Measurements from ENCODE around the gene CACNA1S. TPM values are rescaled to one million over a fixed set of nuclear protein-coding genes. Genes with fewer than 3 reads are reported as not detected.

The CACNA1S gene
- total RNA-seq, 1 donor from 2014 or later = 0.11 TPM

GRCh38 chr1:201015551-201016091, 96.6 kb downstream of the CACNA1S start:
- no peaks in the 10 kb centered on the region for H3K36me3 ChIP-seq
- peaks cover 46% of the 10 kb centered on the region for H3K4me1 ChIP-seq
- H3K27ac Mint-ChIP-seq = peak overlapping the region; percentile 82
- peaks cover 8% of the 10 kb centered on the region for H3K27me3 Mint-ChIP-seq (ENCODE audit: insufficient read depth, low read depth)
- peaks cover 67% of the 10 kb centered on the region for H3K4me1 Mint-ChIP-seq
- H3K4me2 ChIP-seq = no peak overlapping the region
- no peaks in the 10 kb centered on the region for H3K9me3 ChIP-seq (ENCODE audit: low read depth)
- H2AFZ ChIP-seq (replicated peaks) = no peak overlapping the region
- no peak for DNase-seq (ENCODE audit: low spot score)
- H3K9me3 Mint-ChIP-seq = no peaks in the 10 kb centered on the region
- H3K27me3 ChIP-seq = no peaks in the 10 kb centered on the region
- no peak overlapping the region for H3K27ac ChIP-seq
- no peak overlapping the region for H3K9ac ChIP-seq
- H3K4me3 Mint-ChIP-seq = peak overlapping the region; percentile 25
- H4K20me1 ChIP-seq (ENCODE audit: low read depth) = peaks cover 52% of the 10 kb centered on the region
- H3K79me2 ChIP-seq (ENCODE audit: low read depth) = peaks cover 24% of the 10 kb centered on the region
- peaks cover 24% of the 10 kb centered on the region for H3F3A ChIP-seq (ENCODE audit: low read depth)
- no peak overlapping the region for H3K4me3 ChIP-seq
- H3K36me3 Mint-ChIP-seq = no peaks in the 10 kb centered on the region
- TF ChIP-seq EZH2phosphoT487 (IDR thresholded peaks at IDR 0.05) = no peak
- TF ChIP-seq EZH2 (IDR thresholded peaks at IDR 0.05) = no peak
- TF ChIP-seq CTCF (IDR thresholded peaks at IDR 0.05) = no peak

GRCh38 chr1:201014816-201015200, 97.4 kb downstream of the CACNA1S start:
- Mint-ChIP-seq H3K27me3 (ENCODE audit: insufficient read depth, low read depth) (peaks cover 8% of the 10 kb centered on the region), H3K4me1 (peaks cover 66% of the 10 kb centered on the region), H3K4me3 (no peak overlapping the region), H3K27ac (no peak overlapping the region), H3K9me3 (no peaks in the 10 kb centered on the region), H3K36me3 (no peaks in the 10 kb centered on the region)
- no peak overlapping the region for H2AFZ ChIP-seq (replicated peaks)
- H3F3A ChIP-seq (ENCODE audit: low read depth) = peaks cover 15% of the 10 kb centered on the region
- H3K4me3 ChIP-seq = no peak overlapping the region
- peaks cover 48% of the 10 kb centered on the region for H4K20me1 ChIP-seq (ENCODE audit: low read depth)
- no peak for DNase-seq (ENCODE audit: low spot score)
- H3K9ac ChIP-seq = no peak overlapping the region
- no peaks in the 10 kb centered on the region for H3K27me3 ChIP-seq
- no peak overlapping the region for H3K4me2 ChIP-seq
- H3K36me3 ChIP-seq = no peaks in the 10 kb centered on the region
- H3K79me2 ChIP-seq (ENCODE audit: low read depth) = peaks cover 24% of the 10 kb centered on the region
- no peak for TF ChIP-seq EZH2phosphoT487 (IDR thresholded peaks at IDR 0.05)
- no peak for TF ChIP-seq EZH2 (IDR thresholded peaks at IDR 0.05)
- TF ChIP-seq CTCF (IDR thresholded peaks at IDR 0.05) = no peak
- H3K9me3 ChIP-seq (ENCODE audit: low read depth) = no peaks in the 10 kb centered on the region
- no peak overlapping the region for H3K27ac ChIP-seq
- H3K4me1 ChIP-seq = peaks cover 46% of the 10 kb centered on the region

GRCh38 chr1:201013991-201014815, 98.0 kb downstream of the CACNA1S start:
- H3F3A ChIP-seq (ENCODE audit: low read depth) = peaks cover 11% of the 10 kb centered on the region
- no peak overlapping the region for H3K4me3 ChIP-seq
- H3K27me3 Mint-ChIP-seq (ENCODE audit: insufficient read depth, low read depth) = peaks cover 8% of the 10 kb centered on the region
- H3K27me3 ChIP-seq = no peaks in the 10 kb centered on the region
- no peak overlapping the region for H3K27ac ChIP-seq
- H3K9me3 ChIP-seq (ENCODE audit: low read depth) = no peaks in the 10 kb centered on the region
- H3K27ac Mint-ChIP-seq = peak overlapping the region; percentile 74
- no peak overlapping the region for H3K4me3 Mint-ChIP-seq
- peak; percentile 58 for DNase-seq (ENCODE audit: low spot score)
- H4K20me1 ChIP-seq (ENCODE audit: low read depth) = peaks cover 48% of the 10 kb centered on the region
- TF ChIP-seq CTCF (IDR thresholded peaks at IDR 0.05) (no peak), EZH2phosphoT487 (IDR thresholded peaks at IDR 0.05) (no peak), EZH2 (IDR thresholded peaks at IDR 0.05) (no peak)
- H3K4me1 ChIP-seq = peaks cover 50% of the 10 kb centered on the region
- H3K36me3 Mint-ChIP-seq = peaks cover 2% of the 10 kb centered on the region
- H3K9me3 Mint-ChIP-seq = no peaks in the 10 kb centered on the region
- H3K36me3 ChIP-seq = no peaks in the 10 kb centered on the region
- H2AFZ ChIP-seq (replicated peaks) = no peak overlapping the region
- peaks cover 19% of the 10 kb centered on the region for H3K79me2 ChIP-seq (ENCODE audit: low read depth)
- no peak overlapping the region for H3K9ac ChIP-seq
- H3K4me2 ChIP-seq = peak overlapping the region; percentile 59
- peaks cover 68% of the 10 kb centered on the region for H3K4me1 Mint-ChIP-seq

Measured in neural progenitor cell (in vitro differentiated cells).